Body of pancreas (tissue), 4 donors: ENCODE measurements around the gene SLC49A4.

Experiments
- CTCF ChIP-seq, 7 experiments: fragments of 450-650 bp in 4 of 7; fragments of 200-600 bp in 3 of 7; sonication (generic) in 3 of 7; IDR thresholded peaks; one replicate each; pipeline ENCODE4 v1.5.1; 2016 to 2019; ENCODE audit warnings: antibody characterized with exemption in 7 of 7
- POLR2A ChIP-seq, 3 donors: fragments of 450-650 bp; IDR thresholded peaks; one replicate each; pipeline ENCODE4 v1.6.1; 2016; ENCODE audit warnings: antibody characterized with exemption in 3 of 3, mild to moderate bottlenecking in 2 of 3

GRCh38 chr3:122917412-122917811 lies 122.5 kb downstream of the SLC49A4 start:
- TF ChIP-seq CTCF (IDR thresholded peaks at IDR 0.05) (no peak), POLR2A (IDR thresholded peaks at IDR 0.05) (no peak)
